OCI-LY7 (cell line): Measurements from ENCODE around the gene FRA10AC1. TPM values are rescaled to one million over a fixed set of nuclear protein-coding genes. Genes with fewer than 3 reads are reported as not detected.

Source experiments
- BruUV-seq: library from RNA; stranded (reverse); fragments of 400-500 nt; replicated peaks from 2 replicates; lab custom pipeline; 2021; lab: Mats Ljungman, UMichigan
- CTCF ChIA-PET: fragments of 300-600 bp; sonication (Branson Sonifier 250); formaldehyde crosslinking; loops from one replicate; lab custom pipeline; 2022; ENCODE audit warnings: antibody characterized with exemption; ENCODE audit not compliant: unreplicated experiment; lab: Charles Lee
- POLR2A ChIA-PET: fragments of 300-600 bp; sonication (Branson Sonifier 250); formaldehyde crosslinking; loops from one replicate; lab custom pipeline; 2022; ENCODE audit warnings: antibody characterized with exemption; lab: Charles Lee
- DNase-seq: peaks from one replicate; pipeline ENCODE4 v3.0.0-alpha.2; 2015; ENCODE audit warnings: low spot score
- H2AFZ ChIP-seq: fragments of 200-600 bp; sonication (generic), shearing (Covaris generic); 2 replicates; pipeline ENCODE4 v1.6.1; 2014; ENCODE audit warnings: mild to moderate bottlenecking, antibody characterized with exemption, low read length, moderate library complexity
- H3K27ac ChIP-seq: fragments of 200-600 bp; sonication (generic); 2 replicates; pipeline ENCODE4 v1.5.1; 2014; ENCODE audit warnings: mixed run types, low read depth, mild to moderate bottlenecking, moderate library complexity, low read length, inconsistent platforms; ENCODE audit not compliant: poor library complexity, severe bottlenecking
- H3K36me3 ChIP-seq: fragments of 200-600 bp; sonication (generic); 2 replicates; pipeline ENCODE4 v1.6.1; 2014; ENCODE audit warnings: mild to moderate bottlenecking, antibody characterized with exemption, low read length, moderate library complexity, mixed read lengths; ENCODE audit not compliant: insufficient read depth
- H3K4me1 ChIP-seq: fragments of 200-600 bp; sonication (generic); 2 replicates; pipeline ENCODE4 v1.5.1; 2014; ENCODE audit warnings: mild to moderate bottlenecking, low read length; ENCODE audit not compliant: insufficient read depth, poor library complexity, severe bottlenecking
- H3K4me2 ChIP-seq: fragments of 200-600 bp; sonication (generic); 2 replicates; pipeline ENCODE4 v1.6.1; 2014; ENCODE audit warnings: mild to moderate bottlenecking, low read length
- H3K4me3 ChIP-seq: fragments of 200-600 bp; sonication (generic); 2 replicates; pipeline ENCODE4 v1.5.1; 2014; ENCODE audit warnings: mild to moderate bottlenecking, low read depth, low read length; ENCODE audit not compliant: poor library complexity, severe bottlenecking
- H3K79me2 ChIP-seq: fragments of 200-600 bp; sonication (generic); 2 replicates; pipeline ENCODE4 v1.6.1; 2016; ENCODE audit warnings: low read depth, mild to moderate bottlenecking, low read length, moderate library complexity, mixed read lengths; ENCODE audit not compliant: insufficient read depth
- H3K9me2 ChIP-seq: fragments of 200-600 bp; sonication (generic); 2 replicates; pipeline ENCODE4 v1.6.1; 2016; ENCODE audit warnings: mild to moderate bottlenecking, low read length, mixed read lengths; ENCODE audit not compliant: insufficient read depth
- H3K9me3 ChIP-seq: fragments of 200-600 bp; sonication (generic); 2 replicates; pipeline ENCODE4 v1.6.1; 2014; ENCODE audit warnings: mild to moderate bottlenecking, mixed run types, low read length, mixed read lengths
- H4K20me1 ChIP-seq: fragments of 200-600 bp; sonication (generic); 2 replicates; pipeline ENCODE4 v1.6.1; 2014; ENCODE audit warnings: mild to moderate bottlenecking, antibody characterized with exemption, low read length, moderate library complexity, mixed read lengths; ENCODE audit not compliant: insufficient read depth
- CTCF ChIP-seq: fragments of 200-600 bp; sonication (generic); conservative IDR thresholded peaks from 2 replicates; pipeline ENCODE4 v1.5.1; 2014; ENCODE audit warnings: mild to moderate bottlenecking, antibody characterized with exemption, low read length, moderate library complexity, mixed read lengths
- EZH2phosphoT487 ChIP-seq: fragments of 200-600 bp; sonication (generic); IDR thresholded peaks from 2 replicates; pipeline ENCODE4 v1.6.1; 2018; ENCODE audit warnings: low read depth, borderline replicate concordance, mild to moderate bottlenecking, mixed run types, antibody characterized with exemption, low read length, moderate library complexity, mixed read lengths
- intact Hi-C: fragments of 100-400 bp; cut with micrococcal nuclease; formaldehyde crosslinking; loops from one replicate; pipeline ENCODE4 v1.10.0; 2022; ENCODE audit not compliant: unreplicated experiment
- total RNA-seq, 2 experiments: library from RNA; depleted of rRNA in 1 of 2; stranded (reverse); fragments of >200 nt in 1 of 2; shearing (Covaris generic) in 1 of 2; gene quantifications; 2 replicates each; pipeline ENCODE4 v1.2.3, GENCODE V29; 2014 to 2022

The FRA10AC1 gene
- total RNA-seq, 2 experiments from 2014 or later = 11.9 to 30.2 TPM

DNA sequence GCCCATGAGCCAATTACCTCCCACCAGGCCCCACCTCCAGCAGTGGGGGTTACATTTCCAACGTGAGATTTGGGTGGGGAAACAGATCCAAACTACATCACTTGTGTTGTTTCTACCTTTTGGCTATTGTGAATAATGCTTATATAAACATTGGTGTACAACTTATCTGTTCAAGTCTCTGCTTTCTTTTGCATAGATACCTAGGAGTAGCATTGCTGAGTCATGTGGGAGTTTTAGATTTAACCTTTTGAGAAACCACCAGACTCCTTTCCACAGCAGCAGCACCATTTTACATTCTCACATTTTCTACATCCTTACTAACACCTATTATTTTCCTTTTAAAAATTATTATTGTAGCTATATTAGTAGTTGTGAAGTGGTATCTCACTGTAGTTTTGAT is 14.4 kb upstream of the FRA10AC1 start:
- BruUV-seq = no TSS peak
- Histone ChIP-seq H3K27ac (no peak overlapping the region), H2AFZ (no peak overlapping the region), H3K4me2 (no peak overlapping the region), H3K9me2 (no peaks in the 10 kb centered on the region), H4K20me1 (no peaks in the 10 kb centered on the region), H3K79me2 (no peaks in the 10 kb centered on the region), H3K4me3 (no peak overlapping the region), H3K4me1 (peaks cover 10% of the 10 kb centered on the region), H3K9me3 (no peaks in the 10 kb centered on the region), H3K36me3 (no peaks in the 10 kb centered on the region)
- TF ChIP-seq CTCF = no peak
- no peak for TF ChIP-seq EZH2phosphoT487
- DNase-seq = no peak
- intact Hi-C loops = no loop called here
- CTCF ChIA-PET = no interaction called here
- POLR2A ChIA-PET = interaction anchor here (0.7 kb wide), 1 partner anchor 13 kb away, joined by 3 read pairs; no protein-coding TSS in a partner anchor

DNA sequence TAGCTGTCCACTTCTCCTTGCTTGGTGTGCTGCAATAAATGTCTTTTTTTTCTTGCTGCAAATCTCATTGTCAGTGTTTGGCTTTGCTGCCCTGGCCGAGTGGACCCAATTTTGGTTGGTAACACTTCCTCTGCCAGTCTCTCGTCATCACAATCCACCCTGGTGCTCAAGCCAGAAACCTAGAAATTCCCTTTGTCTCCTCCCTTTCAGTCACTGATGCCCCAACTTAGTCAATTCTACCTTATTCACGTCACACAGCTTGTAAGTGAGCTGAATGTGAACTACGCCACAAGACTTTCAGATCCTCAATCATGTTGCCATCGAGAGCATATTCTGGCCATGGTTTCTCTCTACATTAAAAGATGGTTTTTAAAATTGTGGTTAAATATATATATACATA is 13.0 kb upstream of the FRA10AC1 start:
- H4K20me1 ChIP-seq = no peaks in the 10 kb centered on the region

More for the DNA sequence above, 13.0 kb upstream of the FRA10AC1 start:
- H3K4me2 ChIP-seq = no peak overlapping the region
- ChIA-PET POLR2A (interaction anchor here (0.7 to 1.5 kb wide), 2 partner anchors 14 to 184 kb away, joined by 3 to 4 read pairs; no protein-coding TSS in a partner anchor), CTCF (interaction anchor here (0.6 kb wide), 1 partner anchor 14 kb away, joined by 3 read pairs; no protein-coding TSS in a partner anchor)
- H3K27ac ChIP-seq = no peak overlapping the region
- H3K79me2 ChIP-seq = no peaks in the 10 kb centered on the region
- H3K4me1 ChIP-seq = peaks cover 10% of the 10 kb centered on the region
- H3K9me3 ChIP-seq = no peaks in the 10 kb centered on the region
- intact Hi-C loops = no loop called here
- no peak overlapping the region for H3K4me3 ChIP-seq
- no peak for DNase-seq
- H2AFZ ChIP-seq = 0 out of 2 replicates have a peak overlapping the region, but pooled peaks have one; percentile 25
- no peaks in the 10 kb centered on the region for H3K36me3 ChIP-seq
- H3K9me2 ChIP-seq = no peaks in the 10 kb centered on the region
- no TSS peak for BruUV-seq
- no peak for TF ChIP-seq EZH2phosphoT487
- TF ChIP-seq CTCF = no peak
